Measurements from ENCODE around the gene TAF1. TPM values are rescaled to one million over a fixed set of nuclear protein-coding genes. Genes with fewer than 3 reads are reported as not detected.

The TAF1 gene
- total and polyA plus RNA-seq, 9 of the 15 experiments (the other 6 are each of a cell fraction or from before 2014, with no cell fraction given), result 6.4 to 45.1 (median 38.1) TPM

- no peak for TF ChIP-seq SMC3 (conservative IDR thresholded peaks at IDR 0.05; ENCODE audit: insufficient read depth, low read depth, low read length)
- no peak for TF ChIP-seq HSF4 (CRISPR knock-in tag; IDR thresholded peaks at IDR 0.05; ENCODE audit: borderline replicate concordance)
- no peak for TF ChIP-seq SAFB (IDR thresholded peaks at IDR 0.05; ENCODE audit: borderline replicate concordance, low read depth, low read length)
- no peak for TF ChIP-seq JUNB (CRISPR knock-in tag; conservative IDR thresholded peaks at IDR 0.05)
- TF ChIP-seq DPF2 (IDR thresholded peaks at IDR 0.05), result no peak
- TF ChIP-seq, protein P1, sequence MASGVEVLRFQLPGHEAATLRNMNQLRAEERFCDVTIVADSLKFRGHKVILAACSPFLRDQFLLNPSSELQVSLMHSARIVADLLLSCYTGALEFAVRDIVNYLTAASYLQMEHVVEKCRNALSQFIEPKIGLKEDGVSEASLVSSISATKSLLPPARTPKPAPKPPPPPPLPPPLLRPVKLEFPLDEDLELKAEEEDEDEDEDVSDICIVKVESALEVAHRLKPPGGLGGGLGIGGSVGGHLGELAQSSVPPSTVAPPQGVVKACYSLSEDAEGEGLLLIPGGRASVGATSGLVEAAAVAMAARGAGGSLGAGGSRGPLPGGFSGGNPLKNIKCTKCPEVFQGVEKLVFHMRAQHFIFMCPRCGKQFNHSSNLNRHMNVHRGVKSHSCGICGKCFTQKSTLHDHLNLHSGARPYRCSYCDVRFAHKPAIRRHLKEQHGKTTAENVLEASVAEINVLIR (CRISPR knock-in tag; IDR thresholded peaks at IDR 0.05), result no peak
- TF ChIP-seq SOX6 (IDR thresholded peaks at IDR 0.05), result no peak
- TF ChIP-seq THRB (CRISPR knock-in tag; conservative IDR thresholded peaks at IDR 0.05), result 0 out of 2 replicates have a peak, but pooled peaks have one; percentile 31
- no peak for TF ChIP-seq ESRRB (CRISPR knock-in tag; IDR thresholded peaks at IDR 0.05; ENCODE audit: borderline replicate concordance)
- 0 out of 2 replicates have a peak, but pooled peaks have one; percentile 29 for TF ChIP-seq ZBTB1 (CRISPR knock-in tag; IDR thresholded peaks at IDR 0.05; ENCODE audit: borderline replicate concordance, low read depth)
- TF ChIP-seq ZNF780A (CRISPR knock-in tag; IDR thresholded peaks at IDR 0.05), result no peak
- TF ChIP-seq ZNF134 (CRISPR knock-in tag; conservative IDR thresholded peaks at IDR 0.05), result no peak
- no peak for TF ChIP-seq KDM1A (IDR thresholded peaks at IDR 0.05)
- TF ChIP-seq CHD4 (IDR thresholded peaks at IDR 0.05; ENCODE audit: insufficient read depth, insufficient replicate concordance, low read depth, low read length, poor library complexity, severe bottlenecking), result no peak
- TF ChIP-seq CXXC5 (CRISPR knock-in tag; IDR thresholded peaks at IDR 0.05), result 0 out of 2 replicates have a peak, but pooled peaks have one; percentile 13
- no peak for TF ChIP-seq KLF16 (IDR thresholded peaks at IDR 0.05)
- TF ChIP-seq FUS (optimal IDR thresholded peaks at IDR 0.05; ENCODE audit: low read depth, low read length), result no peak
- no peak for TF ChIP-seq SP2 (IDR thresholded peaks at IDR 0.05; ENCODE audit: extremely low read depth, low read depth, low read length, poor library complexity, severe bottlenecking)
- TF ChIP-seq HNRNPUL1 (IDR thresholded peaks at IDR 0.05; ENCODE audit: low read length), result no peak
- TF ChIP-seq ZNF830 (CRISPR knock-in tag; IDR thresholded peaks at IDR 0.05), result no peak
- TF ChIP-seq, protein P2, sequence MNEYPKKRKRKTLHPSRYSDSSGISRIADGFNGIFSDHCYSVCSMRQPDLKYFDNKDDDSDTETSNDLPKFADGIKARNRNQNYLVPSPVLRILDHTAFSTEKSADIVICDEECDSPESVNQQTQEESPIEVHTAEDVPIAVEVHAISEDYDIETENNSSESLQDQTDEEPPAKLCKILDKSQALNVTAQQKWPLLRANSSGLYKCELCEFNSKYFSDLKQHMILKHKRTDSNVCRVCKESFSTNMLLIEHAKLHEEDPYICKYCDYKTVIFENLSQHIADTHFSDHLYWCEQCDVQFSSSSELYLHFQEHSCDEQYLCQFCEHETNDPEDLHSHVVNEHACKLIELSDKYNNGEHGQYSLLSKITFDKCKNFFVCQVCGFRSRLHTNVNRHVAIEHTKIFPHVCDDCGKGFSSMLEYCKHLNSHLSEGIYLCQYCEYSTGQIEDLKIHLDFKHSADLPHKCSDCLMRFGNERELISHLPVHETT (CRISPR knock-in tag; conservative IDR thresholded peaks at IDR 0.05 in 1 of 2, IDR thresholded peaks at IDR 0.05 in 1 of 2), result no peak
- TF ChIP-seq SIX5 (IDR thresholded peaks at IDR 0.05; ENCODE audit: borderline replicate concordance in 1 of 2, insufficient read depth in 1 of 2, low read depth in 1 of 2, low read length in 2 of 2), result no peak
- TF ChIP-seq CREB1 (IDR thresholded peaks at IDR 0.05), result no peak
- no peak for TF ChIP-seq CREB1 (CRISPR knock-in tag; IDR thresholded peaks at IDR 0.05)
- TF ChIP-seq, protein P3, sequence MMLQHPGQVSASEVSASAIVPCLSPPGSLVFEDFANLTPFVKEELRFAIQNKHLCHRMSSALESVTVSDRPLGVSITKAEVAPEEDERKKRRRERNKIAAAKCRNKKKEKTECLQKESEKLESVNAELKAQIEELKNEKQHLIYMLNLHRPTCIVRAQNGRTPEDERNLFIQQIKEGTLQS (IDR thresholded peaks at IDR 0.05), result no peak
- TF ChIP-seq, protein P3 (CRISPR knock-in tag; conservative IDR thresholded peaks at IDR 0.05), result no peak
Measured at GRCh38 chrX:71366674-71367256, 608 bp downstream of the TAF1 start (continued).

All from K562 (cell line).